HG02852 (cell line): ENCODE results near the gene BSDC1.
"Not testable (repeated sequence)": the region's sequence is repeated elsewhere in the genome, so short reads cannot be mapped to it uniquely, and the experiment has no call there.

Source experiments
- ATAC-seq: cut with Tn5 transposase; IDR thresholded peaks from one replicate; pipeline ENCODE4 v1.9.1; 2021; ENCODE audit warnings: mild to moderate bottlenecking, moderate library complexity; ENCODE audit not compliant: unreplicated experiment

The BSDC1 gene

GRCh38 chr1:32361308-32361673 lies 33.0 kb downstream of the BSDC1 start:
- no peak for ATAC-seq

GRCh38 chr1:32358435-32358834 lies 35.8 kb downstream of the BSDC1 start:
- ATAC-seq: no peak

- ATAC-seq: no peak
Measured at GRCh38 chr1:32357614-32358013, 36.6 kb downstream of the BSDC1 start.

- no peak for ATAC-seq
Measured at GRCh38 chr1:32356478-32356877, 37.8 kb downstream of the BSDC1 start.

GRCh38 chr1:32355778-32356177 lies 38.5 kb downstream of the BSDC1 start:
- ATAC-seq: not testable (repeated sequence)

- ATAC-seq: no peak
Measured at GRCh38 chr1:32353886-32354570, 40.2 kb downstream of the BSDC1 start.

GRCh38 chr1:32353431-32353830 lies 40.8 kb downstream of the BSDC1 start:
- ATAC-seq: no peak

- no peak for ATAC-seq
Measured at GRCh38 chr1:32352831-32353383, 41.3 kb downstream of the BSDC1 start.

GRCh38 chr1:32352239-32352745 lies 41.9 kb downstream of the BSDC1 start:
- ATAC-seq: no peak

GRCh38 chr1:32351399-32352238 lies 42.6 kb downstream of the BSDC1 start:
- peak; percentile 81 for ATAC-seq

GRCh38 chr1:32350785-32351398 lies 43.3 kb downstream of the BSDC1 start:
- ATAC-seq: peak; percentile 33

- ATAC-seq: no peak
Measured at GRCh38 chr1:32349211-32349708, 45.0 kb downstream of the BSDC1 start.

- no peak for ATAC-seq
Measured at GRCh38 chr1:32346532-32347157, 47.6 kb downstream of the BSDC1 start.

GRCh38 chr1:32345289-32345827 lies 48.9 kb downstream of the BSDC1 start:
- no peak for ATAC-seq

GRCh38 chr1:32342704-32343103 lies 51.5 kb downstream of the BSDC1 start:
- ATAC-seq: no peak

- no peak for ATAC-seq
Measured at GRCh38 chr1:32341971-32342370, 52.3 kb downstream of the BSDC1 start.

- ATAC-seq: no peak
Measured at GRCh38 chr1:32341186-32341757, 53.0 kb downstream of the BSDC1 start.

GRCh38 chr1:32339363-32339978 lies 54.8 kb downstream of the BSDC1 start:
- no peak for ATAC-seq

- ATAC-seq: no peak
Measured at GRCh38 chr1:32338637-32339145, 55.5 kb downstream of the BSDC1 start.
